ENCODE measurements around the gene CBX7.

DNA sequence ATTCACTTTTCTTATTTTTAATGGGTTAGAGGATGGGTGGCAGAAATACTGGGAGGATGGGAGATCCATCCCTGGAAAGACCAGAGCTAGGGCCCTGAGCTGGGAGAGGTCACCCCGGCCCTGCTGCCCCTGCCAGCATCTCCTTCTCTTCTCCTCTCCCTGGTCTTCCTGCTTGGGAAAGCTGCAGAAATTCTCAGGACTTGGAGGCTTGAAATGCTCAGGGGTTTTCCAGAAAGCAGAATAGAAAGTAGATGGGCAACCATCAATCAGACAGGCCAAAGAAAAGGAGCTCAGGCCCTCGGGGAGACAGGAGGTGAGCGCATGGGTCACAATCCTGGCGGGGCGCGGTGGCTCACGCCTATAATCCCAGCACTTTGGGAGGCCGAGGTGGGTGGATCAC is 53.9 kb downstream of the CBX7 start:
- TF ChIP-seq CTCF (IDR thresholded peaks at IDR 0.05; ENCODE audit: poor library complexity, severe bottlenecking) (no peak), REST (IDR thresholded peaks at IDR 0.05; ENCODE audit: borderline replicate concordance) (no peak), POLR2AphosphoS5 (IDR thresholded peaks at IDR 0.05) (no peak), TAF1 (IDR thresholded peaks at IDR 0.05; ENCODE audit: low read depth) (no peak), EP300 (conservative IDR thresholded peaks at IDR 0.05; ENCODE audit: poor library complexity, severe bottlenecking) (no peak), EZH2 (IDR thresholded peaks at IDR 0.05; ENCODE audit: borderline replicate concordance, insufficient read depth, low read length, poor library complexity, severe bottlenecking) (no peak), MXI1 (conservative IDR thresholded peaks at IDR 0.05; ENCODE audit: poor library complexity, severe bottlenecking) (no peak), RAD21 (conservative IDR thresholded peaks at IDR 0.05) (no peak), SMC3 (conservative IDR thresholded peaks at IDR 0.05; ENCODE audit: poor library complexity) (no peak)

All from neural cell (in vitro differentiated cells).